H7 (cell line): ENCODE measurements around the gene UBE2E2. TPM values are rescaled to one million over a fixed set of nuclear protein-coding genes. Genes with fewer than 3 reads are reported as not detected.

ENCODE experiments used
- DNase-seq: peaks from one replicate; pipeline ENCODE4 v3.0.0; 2012
- H3K27me3 ChIP-seq: 2 replicates; pipeline ENCODE4 v1.6.0; 2011; ENCODE audit warnings: mild to moderate bottlenecking, low read length; ENCODE audit not compliant: control insufficient read depth, insufficient read depth
- H3K36me3 ChIP-seq: replicated peaks from 2 replicates; pipeline ENCODE4 v1.5.1; 2011; ENCODE audit warnings: low read length; ENCODE audit not compliant: control insufficient read depth, insufficient read depth
- H3K4me3 ChIP-seq: 2 replicates; pipeline ENCODE4 v1.5.1; 2011; ENCODE audit warnings: low read depth, mild to moderate bottlenecking, control low read depth, low read length, moderate library complexity; ENCODE audit not compliant: insufficient read depth
- total RNA-seq: library from RNA; depleted of rRNA; stranded (reverse); fragments of >200 nt; shearing (Covaris generic); gene quantifications from 2 replicates; pipeline ENCODE4 v1.2.3, GENCODE V29; 2014

Gene UBE2E2
- total RNA-seq, 1 experiment from 2014 or later = 56.8 TPM

GRCh38 chr3:23209103-23209502 lies 6.0 kb downstream of the UBE2E2 start:
- DNase-seq = no peak
- Histone ChIP-seq H3K27me3 (no peaks in the 10 kb centered on the region), H3K36me3 (no peaks in the 10 kb centered on the region), H3K4me3 (no peak overlapping the region)

GRCh38 chr3:23209747-23210487 lies 6.8 kb downstream of the UBE2E2 start:
- Histone ChIP-seq H3K27me3 (no peaks in the 10 kb centered on the region), H3K4me3 (no peak overlapping the region), H3K36me3 (no peaks in the 10 kb centered on the region)
- DNase-seq = no peak

GRCh38 chr3:23213813-23214212 lies 10.7 kb downstream of the UBE2E2 start:
- no peak for DNase-seq
- no peaks in the 10 kb centered on the region for H3K27me3 ChIP-seq
- H3K36me3 ChIP-seq = no peaks in the 10 kb centered on the region
- no peak overlapping the region for H3K4me3 ChIP-seq

GRCh38 chr3:23217872-23218554 lies 14.9 kb downstream of the UBE2E2 start:
- DNase-seq = no peak
- no peaks in the 10 kb centered on the region for H3K36me3 ChIP-seq
- H3K4me3 ChIP-seq = no peak overlapping the region
- no peaks in the 10 kb centered on the region for H3K27me3 ChIP-seq

DNA sequence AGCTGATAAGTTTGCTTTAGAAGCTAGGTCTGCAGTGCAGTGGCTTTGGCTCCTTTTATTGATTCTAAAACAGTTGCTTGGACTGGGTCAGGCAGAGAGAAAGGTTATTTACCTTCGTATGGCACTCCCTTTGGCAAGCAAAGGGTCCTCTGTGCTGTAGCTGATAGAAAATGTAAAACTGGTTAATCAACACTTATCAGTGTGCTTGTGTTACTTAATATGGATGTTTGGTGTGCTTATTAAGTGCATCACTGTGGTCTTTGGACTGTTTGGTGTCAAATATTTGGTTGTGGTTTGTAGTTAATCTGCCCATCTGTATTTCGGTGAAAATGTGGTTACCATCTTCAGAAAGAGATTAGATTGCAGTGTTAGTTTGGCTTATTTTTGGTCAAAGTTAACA lies 16.0 kb downstream of the UBE2E2 start:
- no peak for DNase-seq
- Histone ChIP-seq H3K36me3 (no peaks in the 10 kb centered on the region), H3K27me3 (no peaks in the 10 kb centered on the region), H3K4me3 (no peak overlapping the region)

GRCh38 chr3:23219552-23219951 lies 16.4 kb downstream of the UBE2E2 start:
- H3K27me3 ChIP-seq = no peaks in the 10 kb centered on the region
- no peaks in the 10 kb centered on the region for H3K36me3 ChIP-seq
- no peak for DNase-seq
- no peak overlapping the region for H3K4me3 ChIP-seq

- Histone ChIP-seq H3K4me3 (no peak overlapping the region), H3K36me3 (no peaks in the 10 kb centered on the region), H3K27me3 (no peaks in the 10 kb centered on the region)
- DNase-seq = no peak
These were observed 18.0 kb downstream of the UBE2E2 start for GRCh38 chr3:23221136-23221535.

DNA sequence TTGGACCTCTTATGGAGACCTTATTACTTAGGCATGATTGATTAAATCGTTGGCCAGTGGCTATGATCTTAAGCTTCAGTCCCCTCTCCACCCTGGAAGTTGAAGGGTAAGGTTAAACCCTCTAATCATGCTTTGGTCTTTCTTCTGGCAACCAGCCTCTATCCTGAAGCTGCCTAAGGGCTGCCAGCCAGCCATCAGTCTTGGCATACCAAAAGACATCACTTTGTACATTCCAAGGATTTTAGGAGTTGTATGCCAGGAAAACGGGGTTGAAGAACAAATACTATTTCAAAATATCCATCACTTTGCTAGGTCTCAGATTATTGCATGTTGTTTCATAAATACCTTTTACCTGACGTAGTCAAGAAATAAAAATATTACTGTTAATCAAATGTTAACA lies 28.9 kb downstream of the UBE2E2 start:
- H3K36me3 ChIP-seq = no peaks in the 10 kb centered on the region
- H3K4me3 ChIP-seq = no peak overlapping the region
- DNase-seq = no peak
- H3K27me3 ChIP-seq = no peaks in the 10 kb centered on the region

- no peak for DNase-seq
- H3K4me3 ChIP-seq = no peak overlapping the region
- H3K36me3 ChIP-seq = no peaks in the 10 kb centered on the region
- no peaks in the 10 kb centered on the region for H3K27me3 ChIP-seq
These were observed 29.7 kb downstream of the UBE2E2 start for GRCh38 chr3:23232854-23233253.

GRCh38 chr3:23235264-23235663 lies 32.1 kb downstream of the UBE2E2 start:
- H3K36me3 ChIP-seq = no peaks in the 10 kb centered on the region
- DNase-seq = no peak
- no peaks in the 10 kb centered on the region for H3K27me3 ChIP-seq
- no peak overlapping the region for H3K4me3 ChIP-seq

DNA sequence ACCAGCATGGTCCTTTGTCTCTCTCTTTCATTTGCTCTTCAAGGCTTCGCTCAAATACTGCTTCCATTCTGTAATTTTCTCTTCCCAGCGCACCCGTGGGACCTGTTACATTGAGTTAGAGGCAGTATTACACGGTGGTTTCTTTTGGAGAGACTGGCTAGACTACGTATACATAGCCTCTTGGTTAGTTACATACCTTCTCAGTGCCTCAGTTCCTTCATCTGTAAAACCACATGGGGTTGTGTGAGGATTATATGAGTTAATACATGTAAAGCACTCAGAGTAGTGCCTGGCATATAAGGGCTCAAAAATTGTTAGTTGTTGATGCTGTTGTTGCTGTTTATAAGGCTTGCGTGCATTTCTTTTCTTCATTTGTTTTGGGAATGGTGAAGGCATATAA lies 33.8 kb downstream of the UBE2E2 start:
- Histone ChIP-seq H3K4me3 (no peak overlapping the region), H3K27me3 (no peaks in the 10 kb centered on the region), H3K36me3 (no peaks in the 10 kb centered on the region)
- DNase-seq = no peak

- H3K27me3 ChIP-seq = no peaks in the 10 kb centered on the region
- no peak overlapping the region for H3K4me3 ChIP-seq
- DNase-seq = no peak
- H3K36me3 ChIP-seq = no peaks in the 10 kb centered on the region
These were observed 35.0 kb downstream of the UBE2E2 start for GRCh38 chr3:23238156-23238555.

GRCh38 chr3:23238578-23238977 lies 35.5 kb downstream of the UBE2E2 start:
- Histone ChIP-seq H3K36me3 (no peaks in the 10 kb centered on the region), H3K27me3 (no peaks in the 10 kb centered on the region), H3K4me3 (no peak overlapping the region)
- no peak for DNase-seq

DNA sequence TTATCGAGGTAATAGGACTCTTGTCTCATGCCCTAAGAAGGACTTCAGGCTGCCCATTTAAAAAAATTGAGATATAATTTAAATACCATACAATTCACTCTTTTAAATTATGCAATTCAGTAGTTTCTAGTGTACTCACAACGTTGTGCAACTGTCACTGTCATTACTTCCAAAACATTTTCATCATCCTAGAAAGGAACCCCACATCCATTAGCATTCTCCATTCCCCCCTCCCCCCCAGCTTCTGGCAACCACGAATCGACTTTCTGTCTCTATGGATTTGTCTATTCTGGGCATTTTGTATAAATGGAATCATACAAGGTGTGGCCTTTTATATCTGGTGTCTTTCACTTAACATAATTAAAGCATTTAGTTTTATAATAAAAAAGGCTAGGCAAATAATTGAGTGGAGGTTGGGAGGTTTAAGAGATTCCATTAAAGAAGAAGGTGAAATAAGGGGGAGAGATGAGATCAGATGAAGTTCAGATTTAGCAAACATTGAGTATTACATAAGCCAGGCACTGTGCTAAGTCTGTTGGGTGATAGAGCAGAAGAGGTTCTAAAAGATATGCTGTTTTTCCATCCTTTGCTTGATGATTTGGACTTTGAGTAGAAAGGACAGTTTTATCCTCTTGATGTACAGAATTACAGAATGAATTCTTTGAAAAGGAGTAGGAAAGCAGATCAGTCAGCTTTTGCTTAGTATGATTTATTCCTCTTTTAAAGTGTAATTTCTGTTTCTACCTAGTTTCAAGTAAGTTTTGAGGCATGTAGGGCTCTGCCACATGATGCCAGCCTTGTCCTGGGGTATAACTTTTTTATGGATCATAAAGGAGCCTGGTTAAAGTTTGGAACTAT lies 36.3 kb downstream of the UBE2E2 start:
- Histone ChIP-seq H3K27me3 (no peaks in the 10 kb centered on the region), H3K4me3 (no peak overlapping the region), H3K36me3 (no peaks in the 10 kb centered on the region)
- no peak for DNase-seq
